PC-9 (cell line): ENCODE data around the gene CDK5R1.

Source experiments
- CTCF ChIP-seq: fragments of 200-600 bp; sonication (generic); conservative IDR thresholded peaks from 2 replicates; pipeline ENCODE4 v1.6.1; 2017; ENCODE audit warnings: mixed run types, antibody characterized with exemption, mild to moderate bottlenecking, moderate library complexity
- EZH2 ChIP-seq: fragments of 200-600 bp; sonication (generic); IDR thresholded peaks from 2 replicates; pipeline ENCODE4 v1.8.0; 2017; ENCODE audit warnings: antibody characterized with exemption, low read depth

DNA sequence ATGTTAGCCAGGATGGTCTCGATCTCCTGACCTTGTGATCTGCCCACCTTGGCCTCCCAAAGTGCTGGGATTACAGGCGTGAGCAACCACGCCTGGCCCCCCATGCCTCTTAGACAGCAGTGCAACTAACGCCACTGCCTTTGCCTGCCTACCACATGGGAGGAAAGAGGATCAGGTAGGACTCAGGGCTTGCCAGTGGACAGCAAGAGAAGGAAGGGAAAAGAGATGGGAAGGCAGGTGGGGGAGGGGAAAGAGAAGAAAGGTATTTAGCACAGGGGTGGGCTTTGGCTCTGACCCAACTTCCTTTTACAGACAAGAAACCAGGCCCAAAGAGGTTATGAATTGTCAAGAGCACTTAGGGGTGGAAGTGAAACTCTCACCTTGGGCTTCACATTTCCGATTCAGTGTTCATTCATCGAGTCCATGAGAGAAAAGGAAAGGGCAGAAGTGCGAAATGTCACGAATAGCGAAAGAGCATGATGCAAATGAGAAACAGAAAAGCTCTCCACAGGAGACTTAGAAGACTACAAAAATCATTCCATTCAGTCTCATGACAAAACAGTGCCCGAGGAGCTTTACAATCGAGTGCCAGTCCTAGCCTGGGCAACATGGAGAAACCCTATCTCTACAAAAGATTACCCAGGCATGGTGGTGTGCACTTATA, 36.4 kb downstream of the CDK5R1 start:
- TF ChIP-seq CTCF = no peak
- TF ChIP-seq EZH2 = no peak
